A673 (cell line): ENCODE data around the gene ECHS1.

Experiments
- EZH2 ChIP-seq: fragments of 200-600 bp; sonication (generic); IDR thresholded peaks from 2 replicates; pipeline ENCODE4 v1.6.1; 2017; ENCODE audit warnings: borderline replicate concordance, low read depth, mild to moderate bottlenecking, mixed read lengths, antibody characterized with exemption, low read length; ENCODE audit not compliant: poor library complexity, severe bottlenecking
- TF ChIP-seq, protein P1 (sequence below): fragments of 300-800, 200-600 bp; sonication (generic); conservative IDR thresholded peaks from 2 replicates; pipeline ENCODE4 v1.5.1; 2017; ENCODE audit warnings: low read depth, mild to moderate bottlenecking, antibody characterized with exemption, low read length, moderate library complexity, mixed read lengths

DNA sequence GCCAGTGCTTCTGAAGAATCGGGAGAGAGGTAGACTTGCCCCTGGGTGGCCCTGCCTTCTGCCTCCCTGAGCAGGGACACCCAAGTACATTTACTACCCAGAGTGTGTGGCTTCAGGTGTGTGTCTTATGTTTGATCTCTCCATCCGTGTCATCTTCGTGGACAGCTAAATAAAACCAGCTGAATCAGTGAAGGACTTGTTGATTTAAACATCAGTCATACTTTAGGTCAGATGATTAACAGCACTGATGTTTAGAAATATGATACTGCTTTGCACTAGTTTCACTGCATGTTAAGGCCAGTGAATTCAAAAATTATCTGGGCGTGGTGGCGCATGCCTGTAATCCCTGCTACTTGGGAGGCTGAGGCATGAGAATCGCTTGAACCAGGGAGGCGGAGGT, 24.8 kb upstream of the ECHS1 start:
- TF ChIP-seq, protein P1, sequence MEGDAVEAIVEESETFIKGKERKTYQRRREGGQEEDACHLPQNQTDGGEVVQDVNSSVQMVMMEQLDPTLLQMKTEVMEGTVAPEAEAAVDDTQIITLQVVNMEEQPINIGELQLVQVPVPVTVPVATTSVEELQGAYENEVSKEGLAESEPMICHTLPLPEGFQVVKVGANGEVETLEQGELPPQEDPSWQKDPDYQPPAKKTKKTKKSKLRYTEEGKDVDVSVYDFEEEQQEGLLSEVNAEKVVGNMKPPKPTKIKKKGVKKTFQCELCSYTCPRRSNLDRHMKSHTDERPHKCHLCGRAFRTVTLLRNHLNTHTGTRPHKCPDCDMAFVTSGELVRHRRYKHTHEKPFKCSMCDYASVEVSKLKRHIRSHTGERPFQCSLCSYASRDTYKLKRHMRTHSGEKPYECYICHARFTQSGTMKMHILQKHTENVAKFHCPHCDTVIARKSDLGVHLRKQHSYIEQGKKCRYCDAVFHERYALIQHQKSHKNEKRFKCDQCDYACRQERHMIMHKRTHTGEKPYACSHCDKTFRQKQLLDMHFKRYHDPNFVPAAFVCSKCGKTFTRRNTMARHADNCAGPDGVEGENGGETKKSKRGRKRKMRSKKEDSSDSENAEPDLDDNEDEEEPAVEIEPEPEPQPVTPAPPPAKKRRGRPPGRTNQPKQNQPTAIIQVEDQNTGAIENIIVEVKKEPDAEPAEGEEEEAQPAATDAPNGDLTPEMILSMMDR = no peak
- TF ChIP-seq EZH2 = no peak
